RKO (cell line): Measurements from ENCODE around the gene LRRC75A.
"Not testable (repeated sequence)": the region's sequence is repeated elsewhere in the genome, so short reads cannot be mapped to it uniquely, and the experiment has no call there.

ENCODE experiments used
- DNase-seq: peaks from one replicate; pipeline ENCODE4 v3.0.0-alpha.2; 2016; ENCODE audit warnings: low spot score

The LRRC75A gene

GRCh38 chr17:16450028-16450427, 42.0 kb downstream of the LRRC75A start:
- no peak for DNase-seq

- peak; percentile 41 for DNase-seq
Measured at GRCh38 chr17:16449121-16449570, 42.8 kb downstream of the LRRC75A start.

GRCh38 chr17:16448490-16448889, 43.5 kb downstream of the LRRC75A start:
- DNase-seq, result peak; percentile 19

GRCh38 chr17:16447676-16448075, 44.3 kb downstream of the LRRC75A start:
- DNase-seq, result no peak

GRCh38 chr17:16446338-16446983, 45.5 kb downstream of the LRRC75A start:
- DNase-seq, result peak; percentile 34

GRCh38 chr17:16444258-16444886, 47.6 kb downstream of the LRRC75A start:
- no peak for DNase-seq

GRCh38 chr17:16443511-16444257, 48.3 kb downstream of the LRRC75A start:
- no peak for DNase-seq

GRCh38 chr17:16442594-16443510, 49.1 kb downstream of the LRRC75A start:
- DNase-seq, result peak; percentile 56

- DNase-seq, result peak; percentile 68
Measured at GRCh38 chr17:16442141-16442540, 49.9 kb downstream of the LRRC75A start.

GRCh38 chr17:16440901-16441629, 50.9 kb downstream of the LRRC75A start:
- no peak for DNase-seq

- not testable (repeated sequence) for DNase-seq
Measured at GRCh38 chr17:16440354-16440753, 51.6 kb downstream of the LRRC75A start.

GRCh38 chr17:16439811-16440351, 52.1 kb downstream of the LRRC75A start:
- peak; percentile 57 for DNase-seq

- no peak for DNase-seq
Measured at GRCh38 chr17:16439303-16439791, 52.6 kb downstream of the LRRC75A start.

GRCh38 chr17:16438557-16439302, 53.3 kb downstream of the LRRC75A start:
- DNase-seq, result peak; percentile 100

- no peak for DNase-seq
Measured at GRCh38 chr17:16438173-16438556, 53.8 kb downstream of the LRRC75A start.

GRCh38 chr17:16437083-16437482, 54.9 kb downstream of the LRRC75A start:
- DNase-seq, result no peak

- DNase-seq, result no peak
Measured at GRCh38 chr17:16435925-16436886, 55.8 kb downstream of the LRRC75A start.

- no peak for DNase-seq
Measured at GRCh38 chr17:16434662-16435061, 57.3 kb downstream of the LRRC75A start.

- no peak for DNase-seq
Measured at GRCh38 chr17:16433514-16433913, 58.5 kb downstream of the LRRC75A start.
